ENCODE results near the gene POU2F1. TPM values are rescaled to one million over a fixed set of nuclear protein-coding genes. Genes with fewer than 3 reads are reported as not detected.

The POU2F1 gene
- total and polyA plus RNA-seq, 4 donors = 0.93 to 10.5 (median 6.5) TPM

DNA sequence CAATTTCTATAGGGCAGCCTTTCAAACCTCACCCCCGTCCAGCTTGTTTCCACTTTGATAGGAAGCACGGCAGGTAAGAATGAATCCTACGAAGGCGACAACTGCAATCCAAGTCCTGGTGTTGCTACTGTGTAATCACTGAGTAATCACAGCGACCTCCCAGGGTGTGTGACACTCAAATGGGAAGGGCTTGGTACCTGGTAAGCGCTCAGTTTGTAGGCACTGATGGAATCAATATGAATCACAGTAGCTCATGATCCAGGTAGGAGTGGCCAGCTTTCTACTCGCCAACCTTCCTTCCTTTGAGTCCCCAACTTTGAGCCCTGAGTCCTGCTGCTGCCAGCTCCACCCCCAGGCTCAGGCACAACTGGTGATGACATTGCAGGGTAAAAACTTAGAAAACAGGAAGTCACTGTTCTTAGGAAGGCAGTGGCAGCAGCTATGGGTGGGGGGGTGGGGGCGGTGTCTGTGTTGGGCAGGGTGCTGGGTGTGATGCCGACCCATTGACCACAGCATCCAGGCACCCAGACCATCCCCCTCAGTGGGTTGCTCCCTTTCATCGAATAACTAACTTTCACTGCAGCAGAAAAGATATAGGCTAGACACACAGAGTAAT lies 226.9 kb downstream of the POU2F1 start:
- H3K4me1 ChIP-seq (ENCODE audit: control insufficient read depth in 4 of 4, insufficient read depth in 4 of 4, low read length in 3 of 4) = no peaks in the 10 kb centered on the region
- no peaks in the 10 kb centered on the region for H3K9me3 ChIP-seq (ENCODE audit: control insufficient read depth in 4 of 4, low read length in 3 of 4)
- no peaks in the 10 kb centered on the region for H3K27me3 ChIP-seq (ENCODE audit: control insufficient read depth in 4 of 4, insufficient read depth in 4 of 4, low read length in 3 of 4)
- WGBS = 53% methylated on average over 10 of the region's 10 CpGs
- TF ChIP-seq NR2F2 (IDR thresholded peaks at IDR 0.05) = no peak
- TF ChIP-seq, protein P1, sequence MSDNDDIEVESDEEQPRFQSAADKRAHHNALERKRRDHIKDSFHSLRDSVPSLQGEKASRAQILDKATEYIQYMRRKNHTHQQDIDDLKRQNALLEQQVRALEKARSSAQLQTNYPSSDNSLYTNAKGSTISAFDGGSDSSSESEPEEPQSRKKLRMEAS (IDR thresholded peaks at IDR 0.05) = no peak
- TF ChIP-seq GABPA (IDR thresholded peaks at IDR 0.05 in 1 of 2, conservative IDR thresholded peaks at IDR 0.05 in 1 of 2) = no peak
- no peak for TF ChIP-seq RXRA (IDR thresholded peaks at IDR 0.05)
- TF ChIP-seq, protein P2, sequence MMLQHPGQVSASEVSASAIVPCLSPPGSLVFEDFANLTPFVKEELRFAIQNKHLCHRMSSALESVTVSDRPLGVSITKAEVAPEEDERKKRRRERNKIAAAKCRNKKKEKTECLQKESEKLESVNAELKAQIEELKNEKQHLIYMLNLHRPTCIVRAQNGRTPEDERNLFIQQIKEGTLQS (IDR thresholded peaks at IDR 0.05) = no peak
- TF ChIP-seq, protein P3, sequence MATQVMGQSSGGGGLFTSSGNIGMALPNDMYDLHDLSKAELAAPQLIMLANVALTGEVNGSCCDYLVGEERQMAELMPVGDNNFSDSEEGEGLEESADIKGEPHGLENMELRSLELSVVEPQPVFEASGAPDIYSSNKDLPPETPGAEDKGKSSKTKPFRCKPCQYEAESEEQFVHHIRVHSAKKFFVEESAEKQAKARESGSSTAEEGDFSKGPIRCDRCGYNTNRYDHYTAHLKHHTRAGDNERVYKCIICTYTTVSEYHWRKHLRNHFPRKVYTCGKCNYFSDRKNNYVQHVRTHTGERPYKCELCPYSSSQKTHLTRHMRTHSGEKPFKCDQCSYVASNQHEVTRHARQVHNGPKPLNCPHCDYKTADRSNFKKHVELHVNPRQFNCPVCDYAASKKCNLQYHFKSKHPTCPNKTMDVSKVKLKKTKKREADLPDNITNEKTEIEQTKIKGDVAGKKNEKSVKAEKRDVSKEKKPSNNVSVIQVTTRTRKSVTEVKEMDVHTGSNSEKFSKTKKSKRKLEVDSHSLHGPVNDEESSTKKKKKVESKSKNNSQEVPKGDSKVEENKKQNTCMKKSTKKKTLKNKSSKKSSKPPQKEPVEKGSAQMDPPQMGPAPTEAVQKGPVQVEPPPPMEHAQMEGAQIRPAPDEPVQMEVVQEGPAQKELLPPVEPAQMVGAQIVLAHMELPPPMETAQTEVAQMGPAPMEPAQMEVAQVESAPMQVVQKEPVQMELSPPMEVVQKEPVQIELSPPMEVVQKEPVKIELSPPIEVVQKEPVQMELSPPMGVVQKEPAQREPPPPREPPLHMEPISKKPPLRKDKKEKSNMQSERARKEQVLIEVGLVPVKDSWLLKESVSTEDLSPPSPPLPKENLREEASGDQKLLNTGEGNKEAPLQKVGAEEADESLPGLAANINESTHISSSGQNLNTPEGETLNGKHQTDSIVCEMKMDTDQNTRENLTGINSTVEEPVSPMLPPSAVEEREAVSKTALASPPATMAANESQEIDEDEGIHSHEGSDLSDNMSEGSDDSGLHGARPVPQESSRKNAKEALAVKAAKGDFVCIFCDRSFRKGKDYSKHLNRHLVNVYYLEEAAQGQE (IDR thresholded peaks at IDR 0.05) = no peak
- TF ChIP-seq FOXA2 (IDR thresholded peaks at IDR 0.05) = no peak
- no peak overlapping the region for H3K9ac ChIP-seq (ENCODE audit: low read depth in 1 of 2, low read length in 2 of 2)
- DNase-seq (ENCODE audit: low spot score) = no peak
- no peaks in the 10 kb centered on the region for H3K36me3 ChIP-seq (ENCODE audit: control insufficient read depth in 4 of 4, insufficient read depth in 3 of 4, low read depth in 1 of 4, low read length in 3 of 4)
- H3K4me3 ChIP-seq (ENCODE audit: low read depth in 1 of 3, low read length in 3 of 3) = no peak overlapping the region
- H3K27ac ChIP-seq (ENCODE audit: low read depth in 1 of 2, low read length in 2 of 2) = no peak overlapping the region

DNA sequence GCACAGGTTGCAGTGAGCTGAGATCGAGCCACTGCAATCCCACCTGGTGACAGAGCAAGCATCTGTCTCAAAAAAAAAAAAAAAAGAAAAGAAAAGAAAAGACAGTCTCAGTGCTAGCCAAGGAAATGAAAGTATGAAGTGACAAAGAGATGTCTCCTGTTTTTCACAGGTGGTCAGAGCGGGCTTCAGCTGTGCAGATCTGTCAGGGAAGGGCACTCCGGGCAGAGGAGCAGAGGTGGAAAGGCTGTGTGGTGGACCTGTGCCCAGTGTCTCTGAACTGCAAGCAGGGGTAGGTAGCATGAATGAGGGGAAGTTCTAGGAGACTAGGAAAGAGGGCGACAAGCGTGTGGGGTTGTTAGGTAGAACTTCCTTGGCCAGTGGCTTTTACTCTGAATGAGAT lies 230.2 kb downstream of the POU2F1 start:
- 86% methylated on average over 5 of the region's 5 CpGs for WGBS

More for the DNA sequence above, 230.2 kb downstream of the POU2F1 start:
- Histone ChIP-seq H3K4me3 (ENCODE audit: low read depth in 1 of 3, low read length in 3 of 3) (no peak overlapping the region), H3K36me3 (ENCODE audit: control insufficient read depth in 4 of 4, insufficient read depth in 3 of 4, low read depth in 1 of 4, low read length in 3 of 4) (no peaks in the 10 kb centered on the region), H3K9ac (ENCODE audit: low read depth in 1 of 2, low read length in 2 of 2) (no peak overlapping the region), H3K27me3 (ENCODE audit: control insufficient read depth in 4 of 4, insufficient read depth in 4 of 4, low read length in 3 of 4) (no peaks in the 10 kb centered on the region), H3K9me3 (ENCODE audit: control insufficient read depth in 4 of 4, low read length in 3 of 4) (no peaks in the 10 kb centered on the region), H3K27ac (ENCODE audit: low read depth in 1 of 2, low read length in 2 of 2) (no peak overlapping the region), H3K4me1 (ENCODE audit: control insufficient read depth in 4 of 4, insufficient read depth in 4 of 4, low read length in 3 of 4) (peaks cover 0 to 10% (median 4%) of the 10 kb centered on the region in 4 donors)
- no peak for DNase-seq (ENCODE audit: low spot score)
- TF ChIP-seq, protein P3 (IDR thresholded peaks at IDR 0.05) = no peak
- TF ChIP-seq TAF1 (conservative IDR thresholded peaks at IDR 0.05) (no peak), FOXA1 (IDR thresholded peaks at IDR 0.05) (no peak), SP1 (IDR thresholded peaks at IDR 0.05) (no peak), CTCF (IDR thresholded peaks at IDR 0.05; ENCODE audit: low read depth, low read length, missing input control) (no peak), HNF4A (conservative IDR thresholded peaks at IDR 0.05) (no peak), FOXA2 (IDR thresholded peaks at IDR 0.05) (no peak), JUND (IDR thresholded peaks at IDR 0.05) (no peak), RAD21 (IDR thresholded peaks at IDR 0.05) (no peak), GABPA (IDR thresholded peaks at IDR 0.05 in 1 of 2, conservative IDR thresholded peaks at IDR 0.05 in 1 of 2) (no peak), RXRA (IDR thresholded peaks at IDR 0.05) (no peak), HNF4G (IDR thresholded peaks at IDR 0.05) (no peak), YY1 (IDR thresholded peaks at IDR 0.05) (no peak)
- TF ChIP-seq, protein P4, sequence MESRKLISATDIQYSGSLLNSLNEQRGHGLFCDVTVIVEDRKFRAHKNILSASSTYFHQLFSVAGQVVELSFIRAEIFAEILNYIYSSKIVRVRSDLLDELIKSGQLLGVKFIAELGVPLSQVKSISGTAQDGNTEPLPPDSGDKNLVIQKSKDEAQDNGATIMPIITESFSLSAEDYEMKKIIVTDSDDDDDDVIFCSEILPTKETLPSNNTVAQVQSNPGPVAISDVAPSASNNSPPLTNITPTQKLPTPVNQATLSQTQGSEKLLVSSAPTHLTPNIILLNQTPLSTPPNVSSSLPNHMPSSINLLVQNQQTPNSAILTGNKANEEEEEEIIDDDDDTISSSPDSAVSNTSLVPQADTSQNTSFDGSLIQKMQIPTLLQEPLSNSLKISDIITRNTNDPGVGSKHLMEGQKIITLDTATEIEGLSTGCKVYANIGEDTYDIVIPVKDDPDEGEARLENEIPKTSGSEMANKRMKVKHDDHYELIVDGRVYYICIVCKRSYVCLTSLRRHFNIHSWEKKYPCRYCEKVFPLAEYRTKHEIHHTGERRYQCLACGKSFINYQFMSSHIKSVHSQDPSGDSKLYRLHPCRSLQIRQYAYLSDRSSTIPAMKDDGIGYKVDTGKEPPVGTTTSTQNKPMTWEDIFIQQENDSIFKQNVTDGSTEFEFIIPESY (IDR thresholded peaks at IDR 0.05) = no peak
- TF ChIP-seq, protein P1 (IDR thresholded peaks at IDR 0.05) = no peak
